HepG2 (cell line): ENCODE results near the gene ERBB4. TPM values are rescaled to one million over a fixed set of nuclear protein-coding genes. Genes with fewer than 3 reads are reported as not detected.

Experiments used
- ATAC-seq: fragments of 200-7000 bp; cut with Tn5 transposase; 3 replicates; pipeline ENCODE4 v1.9.1; 2020; ENCODE audit warnings: mild to moderate bottlenecking, moderate library complexity
- BruUV-seq: library from RNA; stranded (reverse); fragments of 400-500 nt; replicated peaks from 2 replicates; lab custom pipeline; 2021; lab: Mats Ljungman, UMichigan
- CTCF ChIA-PET: fragments of 300-600 bp; formaldehyde crosslinking; extraction: SDS; loops from one replicate; lab custom pipeline; 2021; ENCODE audit warnings: low total read pairs, inconsistent platforms, low intra/inter-chr PET ratio; lab: Yijun Ruan, JAX
- POLR2A ChIA-PET: fragments of 350-600 bp; sonication (Branson Sonifier 250); formaldehyde crosslinking; loops from one replicate; lab custom pipeline; 2020; ENCODE audit warnings: antibody characterized with exemption, inconsistent platforms; lab: Yijun Ruan, JAX
- DNase-seq: peaks from one replicate; pipeline ENCODE4 v3.0.0-alpha.2; 2015; ENCODE audit warnings: low spot score
- FAIRE-seq: peaks from 3 replicates; lab custom pipeline; 2011; peaks lifted over from hg19 to GRCh38; lab: Jason Lieb, UNC
- H2AFZ ChIP-seq: one replicate; pipeline ENCODE4 v1.6.1; 2011; ENCODE audit warnings: low read length, inconsistent platforms
- H3K27ac ChIP-seq: fragments of 300-600 bp; 3 replicates; pipeline ENCODE4 v1.8.0; 2011; ENCODE audit warnings: mixed run types, mild to moderate bottlenecking, mixed read lengths, low read length, inconsistent platforms; ENCODE audit not compliant: insufficient read depth; ENCODE audit errors: extremely low read length
- H3K27me3 ChIP-seq, 2 experiments: fragments of 200-600 bp in 1 of 2; 2 replicates in 1 of 2; 3 replicates in 1 of 2; pipeline versions ENCODE4 v1.6.0 to v1.8.0; 2011; ENCODE audit warnings: low read length in 2 of 2, mild to moderate bottlenecking in 2 of 2, moderate library complexity in 2 of 2, inconsistent platforms in 1 of 2; ENCODE audit not compliant: insufficient read depth in 2 of 2, control insufficient read depth in 1 of 2
- H3K36me3 ChIP-seq, 2 experiments: fragments of 200-600 bp in 1 of 2; replicated peaks in 1 of 2; 2 replicates in 1 of 2; 3 replicates in 1 of 2; pipeline versions ENCODE4 v1.5.1 to v1.8.0; 2011; ENCODE audit warnings: low read length in 2 of 2, inconsistent platforms in 1 of 2; ENCODE audit not compliant: insufficient read depth in 2 of 2, control insufficient read depth in 1 of 2
- H3K4me1 ChIP-seq: 2 replicates; pipeline ENCODE4 v1.5.1; 2012; ENCODE audit warnings: low read length, inconsistent platforms; ENCODE audit not compliant: insufficient read depth
- H3K4me2 ChIP-seq: 2 replicates; pipeline ENCODE4 v1.6.0; 2011; ENCODE audit warnings: low read depth, low read length, inconsistent platforms
- H3K4me3 ChIP-seq, 3 experiments: fragments of 200-600 bp in 1 of 3; sonication (generic), shearing (Covaris generic) in 1 of 3; replicated peaks in 1 of 3; 2 replicates each; pipeline ENCODE4 v1.5.1; 2011 to 2016; ENCODE audit warnings: low read length in 3 of 3, inconsistent platforms in 2 of 3, low read depth in 2 of 3, mild to moderate bottlenecking in 2 of 3, control low read depth in 1 of 3, mixed read lengths in 1 of 3; ENCODE audit not compliant: insufficient read depth in 1 of 3
- H3K79me2 ChIP-seq: one replicate; pipeline ENCODE4 v1.6.1; 2011; ENCODE audit warnings: low read length, inconsistent platforms; ENCODE audit not compliant: insufficient read depth
- H3K9ac ChIP-seq: 2 replicates; pipeline ENCODE4 v1.6.0; 2011; ENCODE audit warnings: mild to moderate bottlenecking, low read depth, low read length, inconsistent platforms; ENCODE audit not compliant: insufficient read depth
- H3K9me3 ChIP-seq: 2 replicates; pipeline ENCODE4 v1.5.1; 2012; ENCODE audit warnings: mild to moderate bottlenecking, low read length
- H4K20me1 ChIP-seq: 2 replicates; pipeline ENCODE4 v1.6.0; 2011; ENCODE audit warnings: inconsistent platforms, mild to moderate bottlenecking, low read length, moderate library complexity; ENCODE audit not compliant: insufficient read depth
- CREB3 ChIP-seq: sonication (generic); formaldehyde crosslinking; IDR thresholded peaks from 2 replicates; pipeline ENCODE4 v1.5.0; 2020; ENCODE audit warnings: missing genetic modification reagents
- GMEB2 ChIP-seq: IDR thresholded peaks from 2 replicates; pipeline ENCODE4 v1.6.1; 2016; ENCODE audit warnings: missing biosample characterization, missing genetic modification reagents, low read depth
- IRX3 ChIP-seq: sonication (generic); formaldehyde crosslinking; IDR thresholded peaks from 2 replicates; pipeline ENCODE4 v1.8.1; 2023; ENCODE audit warnings: mild to moderate bottlenecking, low read depth, missing genetic modification reagents, borderline replicate concordance
- JDP2 ChIP-seq: sonication (generic); formaldehyde crosslinking; IDR thresholded peaks from 2 replicates; pipeline ENCODE4 v1.8.1; 2022; ENCODE audit warnings: missing genetic modification reagents, borderline replicate concordance
- NBN ChIP-seq: fragments of 450-650 bp; conservative IDR thresholded peaks from 2 replicates; pipeline ENCODE4 v1.6.1; 2017
- PHF20 ChIP-seq: sonication (generic); formaldehyde crosslinking; IDR thresholded peaks from 2 replicates; pipeline ENCODE4 v1.5.0; 2020; ENCODE audit warnings: mild to moderate bottlenecking, missing genetic modification reagents
- RELA ChIP-seq: sonication (generic); formaldehyde crosslinking; IDR thresholded peaks from 2 replicates; pipeline ENCODE4 v1.4.0; 2020; ENCODE audit warnings: missing genetic modification reagents
- SAP130 ChIP-seq: IDR thresholded peaks from 2 replicates; pipeline ENCODE4 v1.6.1; 2016; ENCODE audit warnings: low read depth
- TEAD3 ChIP-seq: optimal IDR thresholded peaks from 2 replicates; pipeline ENCODE3; 2016; ENCODE audit warnings: borderline replicate concordance
- TSC22D2 ChIP-seq: sonication (generic); formaldehyde crosslinking; IDR thresholded peaks from 2 replicates; pipeline ENCODE4 v1.5.1; 2020; ENCODE audit warnings: missing genetic modification reagents, mild to moderate bottlenecking, borderline replicate concordance
- ZNF414 ChIP-seq: sonication (generic); formaldehyde crosslinking; IDR thresholded peaks from 2 replicates; pipeline ENCODE4 v1.5.0; 2020; ENCODE audit warnings: missing genetic modification reagents
- WGBS: methylation state at CpG from one replicate; pipeline ENCODE4 v1.1.6; 2017; ENCODE audit warnings: low lambda C conversion rate; 5-methylcytosine and 5-hydroxymethylcytosine counted together
- in situ Hi-C: cut with HindIII; loops from 2 replicates; pipeline ENCODE4 v1.10.0; 2017; ENCODE audit warnings: low pct_unique_long_range_greater_than_20kb; ENCODE audit not compliant: extremely low pct_ligation_motif_present
- intact Hi-C: fragments of 100-400 bp; cut with micrococcal nuclease; formaldehyde crosslinking; loops from one replicate; pipeline ENCODE4 v1.10.0; 2022; ENCODE audit not compliant: unreplicated experiment
- polyA plus RNA-seq, 8 experiments: library from polyadenylated mRNA; depleted of rRNA in 3 of 8; stranded (reverse) in 7 of 8; unstranded in 1 of 8; fragments of >200 nt; fragmentation: Illumina TruSeq in 4 of 8; extraction: Trizol in 4 of 8; gene quantifications; 2 replicates each; pipeline versions ENCODE4 v1.2.1 to v1.2.3, GENCODE V29; 2011 to 2016; ENCODE audit warnings: low read depth in 4 of 8, missing spikeins in 1 of 8, mixed read lengths in 1 of 8; ENCODE audit not compliant: insufficient read depth in 1 of 8
- total RNA-seq, 5 experiments: library from RNA; depleted of rRNA; stranded (reverse); fragments of >200 nt; fragmentation: Illumina TruSeq; extraction: Trizol; gene quantifications; 2 replicates each; pipeline ENCODE4 v1.2.3, GENCODE V29; 2016; ENCODE audit warnings: low read depth in 1 of 5

ERBB4 gene
- total and polyA plus RNA-seq, 2 of the 13 experiments (the other 11 are each of a cell fraction or from before 2014, with no cell fraction given), result not detected

- TF ChIP-seq CREB3 (CRISPR knock-in tag) (no peak), ZNF414 (no peak), SAP130 (no peak), JDP2 (CRISPR knock-in tag) (no peak), TSC22D2 (CRISPR knock-in tag) (no peak), PHF20 (CRISPR knock-in tag) (no peak), NBN (no peak), TEAD3 (CRISPR knock-in tag) (no peak)
Measured at GRCh38 chr2:211836409-211836808, 702.2 kb downstream of the ERBB4 start (continued).

GRCh38 chr2:211835695-211836094 is 702.9 kb downstream of the ERBB4 start:
- no TSS peak for BruUV-seq
- POLR2A ChIA-PET, result no interaction called here
- intact Hi-C loops, result no loop called here

More at GRCh38 chr2:211835695-211836094, 702.9 kb downstream of the ERBB4 start:
- Histone ChIP-seq H3K79me2 (no peaks in the 10 kb centered on the region), H2AFZ (no peak overlapping the region), H3K27me3 (no peaks in the 10 kb centered on the region), H3K27ac (no peak overlapping the region), H3K4me1 (no peaks in the 10 kb centered on the region), H4K20me1 (no peaks in the 10 kb centered on the region), H3K9me3 (no peaks in the 10 kb centered on the region), H3K9ac (no peak overlapping the region), H3K36me3 (no peaks in the 10 kb centered on the region), H3K4me3 (no peak overlapping the region), H3K4me2 (no peak overlapping the region)
- ATAC-seq, result no peak
- in situ Hi-C loops, result no loop called here
- 2% methylated on average over 2 of the region's 2 CpGs for WGBS
- CTCF ChIA-PET, result no interaction called here
- FAIRE-seq, result no peak
- DNase-seq, result no peak
- no peak for TF ChIP-seq RELA (CRISPR knock-in tag)
- TF ChIP-seq IRX3, result no peak
- TF ChIP-seq GMEB2 (CRISPR knock-in tag), result no peak
